Sigmoid colon (tissue), 4 donors: ENCODE results near the gene ATRNL1.

Experiments
- POLR2AphosphoS5 ChIP-seq, 4 donors: sonication (generic); formaldehyde crosslinking; IDR thresholded peaks; one replicate each; pipeline ENCODE4 v1.6.1; 2017; ENCODE audit warnings: antibody characterized with exemption in 4 of 4
- TF ChIP-seq, protein P1 (sequence below), 4 experiments: fragments of 450-650 bp in 3 of 4; fragments of 200-600 bp in 1 of 4; IDR thresholded peaks; one replicate each; pipeline ENCODE4 v1.5.1; 2016 to 2019; ENCODE audit warnings: antibody characterized with exemption in 4 of 4, mild to moderate bottlenecking in 3 of 4, moderate library complexity in 2 of 4

DNA sequence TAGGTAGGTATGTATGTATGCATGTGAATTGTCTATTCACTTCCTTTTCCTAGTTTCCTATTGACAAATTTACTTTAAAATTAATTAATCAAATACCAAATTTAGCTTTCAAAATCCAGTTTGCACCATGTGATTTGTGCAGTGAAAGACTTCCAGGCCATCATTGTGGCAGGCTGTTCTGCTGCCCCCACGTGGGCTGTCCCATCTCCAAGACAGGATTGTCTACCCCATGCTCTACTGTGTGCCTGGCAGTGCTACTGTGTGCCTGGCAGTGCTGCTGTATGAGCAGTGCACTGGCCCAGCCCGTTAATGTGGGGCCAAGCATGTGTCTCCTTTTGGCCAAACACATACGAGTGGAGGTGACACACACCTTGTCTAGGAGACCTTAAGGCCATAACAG is 805.1 kb downstream of the ATRNL1 start:
- TF ChIP-seq, protein P1, sequence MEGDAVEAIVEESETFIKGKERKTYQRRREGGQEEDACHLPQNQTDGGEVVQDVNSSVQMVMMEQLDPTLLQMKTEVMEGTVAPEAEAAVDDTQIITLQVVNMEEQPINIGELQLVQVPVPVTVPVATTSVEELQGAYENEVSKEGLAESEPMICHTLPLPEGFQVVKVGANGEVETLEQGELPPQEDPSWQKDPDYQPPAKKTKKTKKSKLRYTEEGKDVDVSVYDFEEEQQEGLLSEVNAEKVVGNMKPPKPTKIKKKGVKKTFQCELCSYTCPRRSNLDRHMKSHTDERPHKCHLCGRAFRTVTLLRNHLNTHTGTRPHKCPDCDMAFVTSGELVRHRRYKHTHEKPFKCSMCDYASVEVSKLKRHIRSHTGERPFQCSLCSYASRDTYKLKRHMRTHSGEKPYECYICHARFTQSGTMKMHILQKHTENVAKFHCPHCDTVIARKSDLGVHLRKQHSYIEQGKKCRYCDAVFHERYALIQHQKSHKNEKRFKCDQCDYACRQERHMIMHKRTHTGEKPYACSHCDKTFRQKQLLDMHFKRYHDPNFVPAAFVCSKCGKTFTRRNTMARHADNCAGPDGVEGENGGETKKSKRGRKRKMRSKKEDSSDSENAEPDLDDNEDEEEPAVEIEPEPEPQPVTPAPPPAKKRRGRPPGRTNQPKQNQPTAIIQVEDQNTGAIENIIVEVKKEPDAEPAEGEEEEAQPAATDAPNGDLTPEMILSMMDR (IDR thresholded peaks at IDR 0.05): no peak
- TF ChIP-seq POLR2AphosphoS5 (IDR thresholded peaks at IDR 0.05): no peak
